Neural cell (in vitro differentiated cells): Measurements from ENCODE around the gene CACNA2D2. TPM values are rescaled to one million over a fixed set of nuclear protein-coding genes. Genes with fewer than 3 reads are reported as not detected.

Experiments used
- H2AFZ ChIP-seq: fragments of 200-600, 300-800 bp; sonication (generic), shearing (Covaris generic); 2 replicates; pipeline ENCODE4 v1.6.0; 2014; ENCODE audit warnings: low read depth, mild to moderate bottlenecking, antibody characterized with exemption, low read length, moderate library complexity
- H3F3A ChIP-seq: fragments of 200-600 bp; shearing (Covaris generic); 2 replicates; pipeline ENCODE4 v1.6.1; 2016; ENCODE audit warnings: mild to moderate bottlenecking, moderate library complexity, mixed read lengths, antibody characterized with exemption, low read length; ENCODE audit not compliant: insufficient read depth, poor library complexity, severe bottlenecking
- H3K27ac ChIP-seq: fragments of 200-600, 300-800 bp; sonication (generic), shearing (Covaris generic); 2 replicates; pipeline ENCODE4 v1.5.1; 2014; ENCODE audit warnings: mild to moderate bottlenecking, low read length, moderate library complexity
- H3K27me3 ChIP-seq: fragments of 300-800, 200-600 bp; sonication (generic), shearing (Covaris generic); 2 replicates; pipeline ENCODE4 v1.6.0; 2014; ENCODE audit warnings: mild to moderate bottlenecking, low read depth, low read length, moderate library complexity; ENCODE audit not compliant: insufficient read depth
- H3K36me3 ChIP-seq: fragments of 300-800, 200-600 bp; sonication (generic), shearing (Covaris generic); 2 replicates; pipeline ENCODE4 v1.5.1; 2014; ENCODE audit warnings: mild to moderate bottlenecking, antibody characterized with exemption, low read length, moderate library complexity; ENCODE audit not compliant: insufficient read depth
- H3K4me2 ChIP-seq: fragments of 300-800, 200-600 bp; sonication (generic), shearing (Covaris generic); 2 replicates; pipeline ENCODE4 v1.6.0; 2014; ENCODE audit warnings: mild to moderate bottlenecking, low read length
- H3K4me3 ChIP-seq: fragments of 300-800, 200-600 bp; sonication (generic), shearing (Covaris generic); 2 replicates; pipeline ENCODE4 v1.5.1; 2014; ENCODE audit warnings: mild to moderate bottlenecking, low read length, moderate library complexity
- H3K79me2 ChIP-seq: fragments of 200-600 bp; shearing (Covaris generic); replicated peaks from 2 replicates; pipeline ENCODE4 v1.6.0; 2014; ENCODE audit warnings: mild to moderate bottlenecking, low read length, moderate library complexity; ENCODE audit not compliant: insufficient read depth
- H3K9ac ChIP-seq: fragments of 300-800, 200-600 bp; sonication (generic), shearing (Covaris generic); 2 replicates; pipeline ENCODE4 v1.6.1; 2016; ENCODE audit warnings: mild to moderate bottlenecking, low read length, mixed read lengths
- H3K9me2 ChIP-seq: fragments of 200-600 bp; shearing (Covaris generic); 2 replicates; pipeline ENCODE4 v1.6.1; 2016; ENCODE audit warnings: mild to moderate bottlenecking, low read length, mixed read lengths; ENCODE audit not compliant: insufficient read depth
- H3K9me3 ChIP-seq: fragments of 200-600, 300-800 bp; sonication (generic), shearing (Covaris generic); 2 replicates; pipeline ENCODE4 v1.6.1; 2016; ENCODE audit warnings: mild to moderate bottlenecking, mixed run types, low read length, moderate library complexity, mixed read lengths
- H4K20me1 ChIP-seq: fragments of 200-600 bp; shearing (Covaris generic); 2 replicates; pipeline ENCODE4 v1.6.1; 2016; ENCODE audit warnings: mild to moderate bottlenecking, mixed run types; ENCODE audit not compliant: insufficient read depth
- CTCF ChIP-seq: fragments of 450-650 bp; IDR thresholded peaks from 2 replicates; pipeline ENCODE4 v1.5.1; 2014; ENCODE audit warnings: antibody characterized with exemption, mild to moderate bottlenecking, moderate library complexity; ENCODE audit not compliant: poor library complexity, severe bottlenecking
- EP300 ChIP-seq: fragments of 450-650 bp; conservative IDR thresholded peaks from 2 replicates; pipeline ENCODE4 v1.6.1; 2014; ENCODE audit warnings: antibody characterized with exemption, mild to moderate bottlenecking, moderate library complexity; ENCODE audit not compliant: poor library complexity, severe bottlenecking
- EZH2 ChIP-seq: fragments of 200-600, 300-800 bp; shearing (Covaris generic), sonication (generic); IDR thresholded peaks from 2 replicates; pipeline ENCODE4 v1.6.1; 2014; ENCODE audit warnings: antibody characterized with exemption, low read length, borderline replicate concordance, mild to moderate bottlenecking; ENCODE audit not compliant: insufficient read depth, poor library complexity, severe bottlenecking
- MXI1 ChIP-seq: fragments of 450-650 bp; conservative IDR thresholded peaks from 2 replicates; pipeline ENCODE4 v1.6.1; 2014; ENCODE audit warnings: antibody characterized with exemption, mild to moderate bottlenecking; ENCODE audit not compliant: poor library complexity, severe bottlenecking
- POLR2AphosphoS5 ChIP-seq: IDR thresholded peaks from 2 replicates; pipeline ENCODE4 v1.6.1; 2012
- RAD21 ChIP-seq: fragments of 450-650 bp; conservative IDR thresholded peaks from 2 replicates; pipeline ENCODE4 v1.6.1; 2014; ENCODE audit warnings: antibody characterized with exemption, mild to moderate bottlenecking, moderate library complexity
- REST ChIP-seq: IDR thresholded peaks from 2 replicates; pipeline ENCODE4 v1.6.1; 2012; ENCODE audit warnings: borderline replicate concordance
- SMC3 ChIP-seq: fragments of 450-650 bp; conservative IDR thresholded peaks from 2 replicates; pipeline ENCODE4 v1.6.1; 2014; ENCODE audit warnings: antibody characterized with exemption, mild to moderate bottlenecking, moderate library complexity; ENCODE audit not compliant: poor library complexity
- TAF1 ChIP-seq: IDR thresholded peaks from 2 replicates; pipeline ENCODE4 v1.6.1; 2012; ENCODE audit warnings: low read depth
- polyA plus RNA-seq: library from polyadenylated mRNA; depleted of rRNA; stranded (reverse); fragments of >200 nt; gene quantifications from 2 replicates; pipeline ENCODE4 v1.2.3, GENCODE V29; 2014

Gene CACNA2D2
- polyA plus RNA-seq, 1 donor from 2014 or later: 7.8 TPM

- no peaks in the 10 kb centered on the region for H3K36me3 ChIP-seq
- no peaks in the 10 kb centered on the region for H3K9me2 ChIP-seq
- no peak overlapping the region for H3K4me3 ChIP-seq
- no peaks in the 10 kb centered on the region for H3K79me2 ChIP-seq
- no peaks in the 10 kb centered on the region for H3F3A ChIP-seq
- no peak for TF ChIP-seq SMC3
- no peak for TF ChIP-seq CTCF
- no peak for TF ChIP-seq EP300
- TF ChIP-seq RAD21: no peak
- no peak for TF ChIP-seq EZH2
- TF ChIP-seq POLR2AphosphoS5: no peak
- no peak for TF ChIP-seq REST
- no peak for TF ChIP-seq MXI1
- no peak for TF ChIP-seq TAF1
- no peak overlapping the region for H2AFZ ChIP-seq
- H3K9me3 ChIP-seq: no peaks in the 10 kb centered on the region
- no peak overlapping the region for H3K27ac ChIP-seq
- H3K9ac ChIP-seq: no peak overlapping the region
- H4K20me1 ChIP-seq: no peaks in the 10 kb centered on the region
- H3K27me3 ChIP-seq: no peaks in the 10 kb centered on the region
- H3K4me2 ChIP-seq: no peak overlapping the region
These were observed 101.3 kb downstream of the CACNA2D2 start for GRCh38 chr3:50401978-50402595.

- H3F3A ChIP-seq: no peaks in the 10 kb centered on the region
- H2AFZ ChIP-seq: no peak overlapping the region
- no peaks in the 10 kb centered on the region for H4K20me1 ChIP-seq
- H3K27me3 ChIP-seq: no peaks in the 10 kb centered on the region
- no peaks in the 10 kb centered on the region for H3K9me3 ChIP-seq
- H3K79me2 ChIP-seq: no peaks in the 10 kb centered on the region
- no peak overlapping the region for H3K4me2 ChIP-seq
- no peak overlapping the region for H3K4me3 ChIP-seq
- H3K9ac ChIP-seq: no peak overlapping the region
- TF ChIP-seq MXI1 (no peak), RAD21 (no peak), EZH2 (no peak), TAF1 (no peak), SMC3 (no peak), REST (no peak), EP300 (no peak), POLR2AphosphoS5 (no peak), CTCF (no peak)
- H3K36me3 ChIP-seq: no peaks in the 10 kb centered on the region
- H3K9me2 ChIP-seq: no peaks in the 10 kb centered on the region
- no peak overlapping the region for H3K27ac ChIP-seq
These were observed 106.9 kb downstream of the CACNA2D2 start for GRCh38 chr3:50396502-50396901.
